BLaER1 (cell line): ENCODE measurements around the gene HMX1.

Experiments
- H3K27ac ChIP-seq: shearing (Covaris generic); formaldehyde crosslinking; 2 replicates; pipeline ENCODE4 v1.8.1; 2022
- H3K27me3 ChIP-seq: shearing (Covaris generic); formaldehyde crosslinking; 2 replicates; pipeline ENCODE4 v1.8.1; 2022
- H3K36me3 ChIP-seq: shearing (Covaris generic); formaldehyde crosslinking; 2 replicates; pipeline ENCODE4 v1.8.1; 2022
- H3K4me1 ChIP-seq: shearing (Covaris generic); formaldehyde crosslinking; 2 replicates; pipeline ENCODE4 v1.8.1; 2022
- H3K4me2 ChIP-seq: shearing (Covaris generic); formaldehyde crosslinking; 2 replicates; pipeline ENCODE4 v1.8.1; 2022
- H3K4me3 ChIP-seq: shearing (Covaris generic); formaldehyde crosslinking; 2 replicates; pipeline ENCODE4 v1.8.1; 2022
- H3K9ac ChIP-seq: shearing (Covaris generic); formaldehyde crosslinking; 2 replicates; pipeline ENCODE4 v1.8.1; 2022
- H3K9me3 ChIP-seq: shearing (Covaris generic); formaldehyde crosslinking; 2 replicates; pipeline ENCODE4 v1.8.1; 2022
- H4K20me1 ChIP-seq: shearing (Covaris generic); formaldehyde crosslinking; 2 replicates; pipeline ENCODE4 v1.8.1; 2022
- Cebpa-rat ChIP-seq: shearing (Covaris generic); IDR thresholded peaks from 2 replicates; pipeline ENCODE4 v1.8.1; 2022

Gene HMX1

DNA sequence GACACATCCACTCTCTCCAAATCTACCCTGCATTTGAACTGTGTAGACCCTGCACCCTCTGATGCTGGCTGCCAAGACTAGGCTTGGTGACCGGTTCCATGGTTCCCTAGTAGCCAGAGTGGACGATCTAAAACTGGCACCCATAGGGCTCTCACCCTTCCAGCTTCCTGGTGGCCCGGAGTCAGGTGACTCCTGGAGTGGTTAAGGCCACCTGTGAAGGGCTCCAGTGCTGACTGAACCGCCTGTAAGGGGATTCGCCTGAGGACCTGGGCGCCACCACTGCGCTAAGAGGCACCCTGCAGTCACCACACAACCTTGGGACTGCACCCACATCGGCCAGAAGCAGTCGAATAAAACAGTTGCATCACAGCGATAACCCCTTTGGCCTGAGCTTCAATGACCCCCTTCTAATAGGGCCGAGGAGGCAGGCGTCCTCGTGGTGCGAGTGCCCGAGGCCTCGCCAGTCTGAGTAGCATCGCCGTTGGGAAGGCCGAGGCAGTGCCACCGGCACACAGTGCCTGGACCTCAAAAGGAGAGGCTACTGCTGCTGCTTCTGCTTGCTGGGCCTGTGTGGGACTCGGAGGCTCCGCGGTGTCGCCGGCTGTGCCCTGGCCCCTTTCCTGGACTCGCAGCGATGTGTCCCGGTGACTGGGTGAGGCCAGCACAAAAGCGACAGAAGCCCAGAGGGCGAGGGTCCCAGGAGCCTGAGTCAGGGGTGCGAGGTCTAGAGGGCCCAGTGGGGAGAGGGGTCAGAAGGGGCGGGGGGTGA, 6.5 kb downstream of the HMX1 start:
- no peak overlapping the region for H3K27ac ChIP-seq
- no peaks in the 10 kb centered on the region for H3K4me1 ChIP-seq
- TF ChIP-seq Cebpa-rat, result no peak
- peaks cover 17% of the 10 kb centered on the region for H3K9me3 ChIP-seq
- no peak overlapping the region for H3K4me2 ChIP-seq
- H3K36me3 ChIP-seq, result no peaks in the 10 kb centered on the region
- H4K20me1 ChIP-seq, result peaks cover 83% of the 10 kb centered on the region
- peaks cover 100% of the 10 kb centered on the region for H3K27me3 ChIP-seq
- H3K9ac ChIP-seq, result no peak overlapping the region
- no peak overlapping the region for H3K4me3 ChIP-seq

DNA sequence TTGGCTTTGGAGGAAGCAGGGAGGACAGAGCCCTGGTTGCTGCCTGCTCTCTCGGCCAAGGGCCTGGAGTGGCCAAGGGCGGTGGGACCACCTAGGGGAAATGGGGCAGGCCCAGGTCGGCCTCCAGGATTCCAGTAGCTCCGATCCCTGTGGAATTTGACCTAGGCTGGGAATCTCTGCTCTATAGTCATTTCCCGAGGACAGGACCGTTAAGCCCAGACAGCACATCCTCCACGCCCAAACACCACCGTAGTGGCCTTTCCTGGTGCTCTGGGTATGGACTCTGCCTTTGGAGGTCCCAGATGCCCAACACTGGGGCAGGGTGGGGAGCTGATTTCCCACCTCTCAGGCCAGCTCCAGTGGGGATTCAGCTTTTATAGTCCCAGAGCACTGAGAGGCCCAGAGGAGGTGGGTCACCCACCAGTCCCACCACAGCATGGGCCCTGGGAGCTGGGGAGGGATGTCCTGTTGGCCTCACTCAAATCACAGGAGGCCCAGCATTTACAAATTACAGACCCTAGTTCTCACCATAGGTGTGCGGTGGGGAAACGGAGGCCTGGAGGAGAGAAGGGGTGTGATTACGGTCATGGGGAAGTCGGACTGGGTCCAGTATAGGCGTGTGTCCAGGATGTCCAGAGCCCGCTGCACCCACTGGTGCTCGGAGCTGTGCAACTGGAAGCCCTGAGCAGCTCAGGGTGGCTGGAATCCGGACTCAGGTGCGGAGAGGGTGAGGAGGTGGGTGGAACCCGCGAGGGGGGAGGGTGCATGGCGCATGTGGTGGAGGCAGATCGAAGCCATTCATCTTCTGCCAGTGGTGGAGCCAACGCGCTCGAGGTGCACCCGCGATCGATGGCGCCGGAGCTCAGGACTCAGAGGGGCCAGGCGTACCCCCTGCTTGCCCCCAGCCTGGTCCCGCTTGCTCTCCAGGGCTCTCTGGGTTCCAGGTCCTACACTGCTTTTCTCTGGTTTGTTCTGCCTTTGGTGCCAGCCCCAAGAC, 7.7 kb downstream of the HMX1 start:
- Histone ChIP-seq H3K4me3 (no peak overlapping the region), H3K36me3 (no peaks in the 10 kb centered on the region), H4K20me1 (peaks cover 81% of the 10 kb centered on the region), H3K4me1 (no peaks in the 10 kb centered on the region), H3K27ac (no peak overlapping the region), H3K4me2 (no peak overlapping the region), H3K9ac (no peak overlapping the region), H3K27me3 (peaks cover 100% of the 10 kb centered on the region), H3K9me3 (peaks cover 26% of the 10 kb centered on the region)
- no peak for TF ChIP-seq Cebpa-rat

DNA sequence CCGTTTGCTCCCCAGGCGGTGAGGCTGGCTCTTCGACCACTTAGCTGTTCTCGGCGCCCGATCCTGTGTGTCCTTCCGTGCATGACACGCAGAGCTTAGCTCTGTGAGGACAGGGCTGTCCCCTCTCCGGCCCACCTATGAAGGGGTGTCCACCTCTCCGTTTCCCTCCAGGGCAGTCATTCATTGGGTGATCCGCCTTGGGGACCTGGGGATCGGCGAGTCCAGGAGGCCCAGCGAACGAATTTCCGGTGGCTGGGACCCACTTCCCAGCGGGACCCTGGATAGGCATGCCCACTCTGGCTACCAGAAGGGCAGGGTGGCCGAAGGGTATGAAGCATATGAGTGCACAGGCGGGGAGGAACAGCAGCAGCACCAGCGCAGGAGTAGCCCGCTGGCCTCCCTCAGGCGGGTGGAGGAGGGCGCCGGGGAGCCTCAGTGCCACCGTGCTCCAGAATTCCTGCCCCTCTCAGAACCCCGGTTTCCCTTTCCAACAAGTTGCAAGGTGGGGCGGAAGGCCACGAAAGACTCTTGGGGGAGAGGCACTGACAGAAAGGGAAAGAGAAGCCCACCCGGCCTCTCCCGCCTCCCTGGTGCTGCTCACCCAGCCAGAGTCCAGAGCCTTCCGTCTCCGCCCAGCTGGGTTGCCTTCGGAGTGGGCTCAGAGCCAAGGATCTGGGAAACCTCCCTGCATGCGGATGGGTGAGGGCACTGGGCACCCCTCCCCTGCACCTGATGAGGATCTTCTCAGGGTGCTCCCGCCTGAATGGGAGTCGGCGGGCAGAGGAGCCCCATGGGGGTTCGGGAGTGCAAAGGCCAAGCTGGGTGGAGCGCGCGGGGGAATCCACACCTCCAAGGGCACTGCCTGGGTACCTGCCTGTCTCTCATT, 8.6 kb downstream of the HMX1 start:
- Histone ChIP-seq H3K27ac (no peak overlapping the region), H3K4me3 (no peak overlapping the region), H3K9me3 (peaks cover 26% of the 10 kb centered on the region), H3K4me2 (no peak overlapping the region), H3K27me3 (peaks cover 100% of the 10 kb centered on the region), H3K36me3 (no peaks in the 10 kb centered on the region), H3K4me1 (peaks cover 6% of the 10 kb centered on the region), H3K9ac (no peak overlapping the region), H4K20me1 (peaks cover 85% of the 10 kb centered on the region)
- no peak for TF ChIP-seq Cebpa-rat

DNA sequence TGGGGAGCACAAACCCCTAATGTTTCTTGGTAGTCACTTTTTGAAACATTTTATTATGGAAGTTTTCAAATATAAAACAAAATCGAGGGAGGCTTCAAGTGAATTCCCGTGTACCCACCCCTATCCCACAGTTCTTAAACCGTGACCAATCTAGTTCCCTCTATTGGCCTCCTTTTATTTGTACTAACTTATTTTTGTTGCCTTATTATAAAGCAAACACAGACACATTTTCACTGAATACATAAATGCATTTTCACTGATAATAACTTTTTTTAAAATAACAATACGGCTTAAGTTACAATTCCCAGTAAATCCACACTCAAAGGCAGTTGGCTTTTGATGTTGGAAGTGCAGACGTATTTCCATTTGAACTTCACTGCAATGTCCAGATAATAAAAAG, 9.3 kb downstream of the HMX1 start:
- Histone ChIP-seq H3K9ac (no peak overlapping the region), H3K4me1 (peaks cover 13% of the 10 kb centered on the region), H3K27me3 (peaks cover 100% of the 10 kb centered on the region), H4K20me1 (peaks cover 85% of the 10 kb centered on the region), H3K4me3 (no peak overlapping the region), H3K36me3 (no peaks in the 10 kb centered on the region), H3K27ac (no peak overlapping the region), H3K9me3 (peaks cover 26% of the 10 kb centered on the region), H3K4me2 (no peak overlapping the region)
- TF ChIP-seq Cebpa-rat, result no peak

DNA sequence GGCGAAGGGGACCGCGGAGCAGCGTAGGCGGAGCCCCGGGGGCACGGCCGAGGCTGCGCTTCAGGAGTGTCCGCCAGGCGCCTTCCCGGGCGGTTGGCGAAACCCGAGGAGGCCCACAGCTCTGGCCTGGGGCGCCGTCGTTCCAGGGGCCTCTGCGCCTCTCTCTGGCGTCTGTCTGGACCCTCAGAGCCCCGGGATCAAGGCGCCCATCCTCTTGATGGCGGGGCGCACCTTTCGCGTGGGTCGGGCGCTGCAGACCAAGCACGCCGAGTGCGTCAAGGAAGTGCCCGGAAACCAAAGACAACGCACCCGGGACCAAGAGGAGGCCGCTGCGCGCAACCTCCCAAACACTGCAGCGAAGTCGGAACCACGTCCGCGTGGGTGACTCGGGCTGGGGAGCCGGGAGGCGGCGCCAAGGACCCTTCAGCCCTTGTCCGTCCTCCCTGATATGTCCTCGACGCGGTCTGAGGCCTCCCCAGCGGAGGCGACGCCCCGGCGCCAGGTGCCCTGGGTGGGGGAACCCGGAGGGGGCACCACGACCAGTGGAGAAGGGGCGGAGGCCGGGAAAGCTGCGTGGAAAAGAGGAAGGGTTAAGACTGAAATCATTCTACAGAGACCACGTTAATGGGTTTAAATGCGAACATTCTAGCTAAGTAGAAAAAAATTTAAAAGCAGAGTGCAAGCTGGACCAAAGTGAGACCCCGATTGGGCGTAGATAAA, 9.9 kb downstream of the HMX1 start:
- Histone ChIP-seq H3K4me3 (no peak overlapping the region), H3K9me3 (peaks cover 26% of the 10 kb centered on the region), H3K27ac (no peak overlapping the region), H3K9ac (no peak overlapping the region), H3K27me3 (peaks cover 100% of the 10 kb centered on the region), H3K36me3 (no peaks in the 10 kb centered on the region), H3K4me2 (no peak overlapping the region), H4K20me1 (peaks cover 85% of the 10 kb centered on the region), H3K4me1 (peaks cover 19% of the 10 kb centered on the region)
- TF ChIP-seq Cebpa-rat, result no peak

DNA sequence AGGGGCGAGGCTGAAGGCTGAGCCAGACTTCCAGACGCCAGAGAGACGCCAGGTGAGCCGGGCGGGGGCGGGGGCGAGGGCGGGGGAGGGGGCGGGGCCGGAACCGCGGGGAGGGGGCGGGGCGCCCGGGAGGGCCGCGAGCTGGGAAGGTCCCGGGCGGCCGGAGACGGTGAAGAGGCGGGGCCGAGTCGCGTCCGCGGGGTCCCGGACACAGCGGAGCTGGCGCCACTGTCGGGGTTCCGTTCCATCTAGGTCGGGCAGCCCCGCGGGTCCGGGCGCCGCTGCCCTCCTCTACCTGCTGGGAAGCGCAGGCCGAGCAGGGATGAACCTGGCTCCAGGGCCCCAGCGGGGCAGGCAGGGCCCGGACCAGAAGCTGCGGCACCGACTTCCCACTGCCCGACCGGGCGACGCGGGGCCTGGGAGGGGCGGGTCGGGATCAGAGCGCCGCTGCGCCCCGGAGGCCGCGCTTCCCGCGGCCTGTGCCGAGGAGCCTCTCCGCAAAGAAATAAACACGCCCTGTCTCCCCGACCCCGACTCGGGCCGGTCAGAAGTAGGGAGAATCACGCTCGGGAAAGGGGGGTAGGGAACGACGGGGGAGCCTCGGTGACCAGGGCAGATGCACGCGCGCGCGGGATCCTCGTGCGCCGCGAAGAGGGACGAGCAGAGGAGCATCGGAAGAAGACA, 10.6 kb downstream of the HMX1 start:
- no peaks in the 10 kb centered on the region for H3K36me3 ChIP-seq
- peaks cover 26% of the 10 kb centered on the region for H3K4me1 ChIP-seq
- H3K27me3 ChIP-seq, result peaks cover 100% of the 10 kb centered on the region
- peaks cover 84% of the 10 kb centered on the region for H4K20me1 ChIP-seq
- no peak overlapping the region for H3K4me3 ChIP-seq
- H3K9ac ChIP-seq, result no peak overlapping the region
- TF ChIP-seq Cebpa-rat, result no peak
- H3K4me2 ChIP-seq, result no peak overlapping the region
- H3K9me3 ChIP-seq, result peaks cover 26% of the 10 kb centered on the region
- H3K27ac ChIP-seq, result no peak overlapping the region

DNA sequence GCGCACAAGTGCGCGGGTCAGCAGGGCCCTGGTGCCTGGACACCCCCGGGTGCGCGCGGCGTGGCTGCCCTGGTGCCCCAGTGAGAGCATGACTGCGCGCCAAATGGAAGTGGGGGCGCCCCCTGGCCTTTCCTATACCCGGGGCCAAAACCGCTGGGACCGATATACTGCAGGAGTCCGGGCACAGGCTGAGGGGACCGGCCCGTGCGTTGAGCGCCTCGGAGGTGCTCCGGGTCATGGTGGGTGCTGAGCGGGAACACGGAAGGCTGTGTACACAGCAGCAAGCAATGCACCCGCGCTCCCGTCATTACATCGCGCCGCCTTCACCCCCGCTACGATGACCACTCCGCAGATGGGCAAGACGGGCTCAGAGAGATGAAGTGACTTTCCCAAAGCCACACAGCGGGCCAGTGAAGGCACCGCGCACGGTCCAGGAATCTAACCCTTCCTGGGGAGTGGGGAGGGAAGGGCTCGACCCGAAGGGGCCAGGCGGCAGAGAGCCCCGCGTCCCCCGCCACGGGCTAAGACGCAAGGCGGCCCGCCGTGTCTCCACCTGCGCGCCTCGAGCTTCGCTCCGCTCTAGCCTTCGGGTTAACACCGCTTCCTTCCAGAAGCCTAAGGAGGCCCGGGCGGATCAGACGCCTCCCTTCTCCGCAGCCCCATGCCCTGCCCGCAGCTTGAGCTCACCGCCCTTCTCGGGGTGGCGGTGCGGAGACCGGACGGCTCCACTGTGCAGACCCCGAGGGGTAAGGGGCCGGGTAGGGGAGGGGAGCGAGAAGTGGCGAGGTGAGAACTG, 11.3 kb downstream of the HMX1 start:
- Histone ChIP-seq H3K9me3 (peaks cover 26% of the 10 kb centered on the region), H3K9ac (no peak overlapping the region), H3K4me3 (no peak overlapping the region), H3K27ac (no peak overlapping the region), H3K4me1 (peaks cover 34% of the 10 kb centered on the region), H3K27me3 (peaks cover 100% of the 10 kb centered on the region), H3K4me2 (no peak overlapping the region), H3K36me3 (no peaks in the 10 kb centered on the region), H4K20me1 (peaks cover 84% of the 10 kb centered on the region)
- TF ChIP-seq Cebpa-rat, result no peak

DNA sequence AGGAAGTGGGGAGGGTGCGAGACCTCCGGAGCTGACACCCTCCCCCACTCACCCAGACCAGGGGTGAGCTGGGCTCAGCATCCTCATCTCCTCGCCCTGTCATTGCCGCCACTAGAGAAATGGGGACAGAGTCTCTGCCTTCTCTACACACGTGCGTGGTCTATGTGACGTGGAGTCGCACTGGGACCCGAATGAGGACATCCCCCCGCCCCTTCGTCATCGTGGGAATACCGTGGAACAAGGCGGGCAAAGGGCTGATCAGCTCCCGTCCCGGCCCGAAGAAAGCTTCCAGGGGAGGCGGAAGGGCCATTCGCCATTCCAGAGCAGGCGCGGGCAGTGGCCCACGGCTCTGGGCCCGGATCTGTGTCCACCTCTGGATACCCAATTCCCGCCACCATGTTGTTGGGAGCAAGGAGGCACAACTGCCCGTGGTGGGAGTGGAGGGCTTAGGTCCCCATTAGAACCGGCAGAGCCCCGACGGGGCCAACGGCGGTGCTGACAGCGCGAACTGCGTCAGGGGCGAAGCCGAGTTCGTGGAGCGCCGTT, 12.0 kb downstream of the HMX1 start:
- Histone ChIP-seq H3K27ac (no peak overlapping the region), H3K9me3 (peaks cover 26% of the 10 kb centered on the region), H3K4me2 (no peak overlapping the region), H3K4me1 (peaks cover 35% of the 10 kb centered on the region), H4K20me1 (peaks cover 80% of the 10 kb centered on the region), H3K4me3 (no peak overlapping the region), H3K27me3 (peaks cover 100% of the 10 kb centered on the region), H3K36me3 (no peaks in the 10 kb centered on the region), H3K9ac (no peak overlapping the region)
- TF ChIP-seq Cebpa-rat, result no peak
